HG03521 (cell line): Measurements from ENCODE around the gene INTS3.
A peak's percentile ranks its signal among the peaks of the same experiment; 100 is the strongest.
"Not testable (repeated sequence)": the region's sequence is repeated elsewhere in the genome, so short reads cannot be mapped to it uniquely, and the experiment has no call there.

Source experiments
- ATAC-seq: cut with Tn5 transposase; IDR thresholded peaks from one replicate; pipeline ENCODE4 v1.9.1; 2021; ENCODE audit warnings: mild to moderate bottlenecking, moderate library complexity; ENCODE audit not compliant: unreplicated experiment

Gene INTS3

GRCh38 chr1:153775458-153776327 lies 47.8 kb downstream of the INTS3 start:
- ATAC-seq: peak; percentile 46

- ATAC-seq: no peak
Measured at GRCh38 chr1:153776352-153776751, 48.5 kb downstream of the INTS3 start.

GRCh38 chr1:153776845-153777370 lies 49.1 kb downstream of the INTS3 start:
- no peak for ATAC-seq

- no peak for ATAC-seq
Measured at GRCh38 chr1:153777648-153778047, 49.8 kb downstream of the INTS3 start.

- no peak for ATAC-seq
Measured at GRCh38 chr1:153778051-153778823, 50.4 kb downstream of the INTS3 start.

GRCh38 chr1:153778824-153779519 lies 51.1 kb downstream of the INTS3 start:
- no peak for ATAC-seq

GRCh38 chr1:153779781-153780541 lies 52.1 kb downstream of the INTS3 start:
- ATAC-seq: no peak

- ATAC-seq: no peak
Measured at GRCh38 chr1:153780551-153780950, 52.7 kb downstream of the INTS3 start.

- ATAC-seq: not testable (repeated sequence)
Measured at GRCh38 chr1:153782648-153783047, 54.8 kb downstream of the INTS3 start.

GRCh38 chr1:153783233-153784190 lies 55.7 kb downstream of the INTS3 start:
- peak; percentile 88 for ATAC-seq

GRCh38 chr1:153786038-153786790 lies 58.4 kb downstream of the INTS3 start:
- no peak for ATAC-seq

- no peak for ATAC-seq
Measured at GRCh38 chr1:153789478-153790034, 61.7 kb downstream of the INTS3 start.

GRCh38 chr1:153790313-153790965 lies 62.6 kb downstream of the INTS3 start:
- no peak for ATAC-seq

- peak; percentile 75 for ATAC-seq
Measured at GRCh38 chr1:153790966-153791647, 63.3 kb downstream of the INTS3 start.

- ATAC-seq: peak; percentile 21
Measured at GRCh38 chr1:153791648-153792253, 63.9 kb downstream of the INTS3 start.

GRCh38 chr1:153792631-153793041 lies 64.8 kb downstream of the INTS3 start:
- no peak for ATAC-seq
